CD4-positive, alpha-beta T cell treated with Interleukin-10 for 1 hour (primary cell): ENCODE measurements around the gene ANKRD34C.
"Not testable (repeated sequence)": the region's sequence is repeated elsewhere in the genome, so short reads cannot be mapped to it uniquely, and the experiment has no call there.

Experiments
- DNase-seq: peaks from one replicate; pipeline ENCODE4 v3.0.0-alpha.2; 2020

The ANKRD34C gene

GRCh38 chr15:79311901-79312553 is 29.5 kb downstream of the ANKRD34C start:
- DNase-seq: no peak

GRCh38 chr15:79314186-79314585 is 31.7 kb downstream of the ANKRD34C start:
- no peak for DNase-seq

- DNase-seq: no peak
These were observed 32.3 kb downstream of the ANKRD34C start for GRCh38 chr15:79314811-79315210.

DNA sequence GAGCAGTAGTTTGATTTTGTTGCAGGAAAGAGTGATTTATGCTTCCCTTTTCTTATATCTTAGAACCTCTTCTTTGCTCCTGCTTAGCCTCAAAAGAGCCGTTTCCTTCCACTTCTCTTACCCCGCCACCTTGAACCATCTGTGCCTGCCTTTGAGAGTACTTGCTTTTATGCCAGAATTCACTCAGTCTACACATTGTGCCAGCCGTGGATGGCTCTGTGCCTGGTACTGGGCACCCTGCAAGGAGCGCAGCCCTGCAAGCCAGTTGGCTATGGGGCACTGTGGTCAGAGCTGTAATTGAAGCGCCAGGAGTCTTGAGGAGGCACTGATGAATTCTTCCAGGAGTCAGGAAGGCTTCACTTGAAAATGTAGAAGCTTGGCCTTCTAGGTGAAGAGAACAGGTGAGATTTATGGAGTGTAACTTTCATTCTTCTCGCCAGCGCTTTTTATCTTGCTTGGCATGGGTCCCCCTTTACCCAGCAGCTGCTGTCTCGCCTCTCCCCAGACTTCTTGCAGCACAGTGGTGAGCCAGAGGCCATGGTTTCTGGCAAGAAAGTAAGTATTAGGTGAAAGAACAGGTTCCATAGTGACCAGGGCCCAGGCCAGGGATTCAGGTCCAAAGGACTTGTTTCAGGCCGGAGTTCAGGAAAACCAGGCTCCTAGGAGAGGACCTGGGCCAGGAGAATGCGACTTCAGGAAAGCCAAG is 33.3 kb downstream of the ANKRD34C start:
- no peak for DNase-seq

- DNase-seq: no peak
These were observed 34.3 kb downstream of the ANKRD34C start for GRCh38 chr15:79316864-79317263.

- not testable (repeated sequence) for DNase-seq
These were observed 37.5 kb downstream of the ANKRD34C start for GRCh38 chr15:79319973-79320372.

GRCh38 chr15:79321876-79322275 is 39.4 kb downstream of the ANKRD34C start:
- no peak for DNase-seq

DNA sequence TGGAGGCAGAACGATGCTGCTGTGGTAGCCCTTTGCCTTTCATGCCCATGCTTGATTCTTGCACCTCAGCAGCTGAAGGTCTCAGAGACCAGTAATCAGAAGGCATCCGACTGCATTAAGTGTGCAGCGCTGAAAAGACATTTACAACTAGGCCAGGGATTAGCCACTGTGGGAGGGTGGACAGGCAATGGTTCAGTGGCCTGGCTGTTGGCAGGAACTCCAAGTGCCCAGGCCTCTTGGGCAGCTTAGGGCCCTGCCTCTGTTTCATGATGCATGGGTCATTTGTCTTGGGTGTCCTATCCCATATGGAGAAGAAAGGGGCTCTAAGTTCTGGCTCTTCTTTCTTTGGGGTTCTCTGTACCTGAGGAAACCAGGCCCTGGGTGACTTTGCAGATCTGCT is 39.8 kb downstream of the ANKRD34C start:
- no peak for DNase-seq

DNA sequence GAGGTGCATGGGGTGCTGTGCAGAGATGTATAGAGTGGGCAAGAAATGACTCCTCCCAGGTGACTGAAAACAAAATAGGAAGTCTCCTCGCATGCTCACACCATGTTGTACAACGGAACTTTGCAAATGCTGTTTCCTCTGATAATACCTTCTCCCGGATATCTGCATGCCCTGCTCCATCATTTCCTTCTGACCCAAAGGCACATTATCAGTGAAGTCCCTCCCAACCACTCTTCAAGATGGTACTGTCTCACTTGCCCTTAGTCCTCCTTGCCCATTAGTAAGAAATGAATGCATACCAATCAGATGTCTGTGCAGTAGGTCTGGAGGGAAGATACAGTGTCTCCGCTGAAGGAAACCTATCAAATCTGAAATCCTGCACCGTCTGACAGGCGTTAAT is 40.4 kb downstream of the ANKRD34C start:
- no peak for DNase-seq

GRCh38 chr15:79329171-79329611 is 46.7 kb downstream of the ANKRD34C start:
- DNase-seq: no peak
